ENCODE results near the gene PDLIM7.

GRCh38 chr5:177440211-177440989 lies 57.0 kb downstream of the PDLIM7 start:
- no peak for TF ChIP-seq ELF4 (IDR thresholded peaks at IDR 0.05)
- TF ChIP-seq LEF1 (IDR thresholded peaks at IDR 0.05; ENCODE audit: borderline replicate concordance): no peak
- no peak for TF ChIP-seq CTBP1 (IDR thresholded peaks at IDR 0.05; ENCODE audit: borderline replicate concordance)
- no peak for TF ChIP-seq BHLHE40 (IDR thresholded peaks at IDR 0.05; ENCODE audit: borderline replicate concordance)

Measured in HEK293T (cell line).